Dermis blood vessel endothelial cell (primary cell): ENCODE data around the gene MAP3K14. TPM values are rescaled to one million over a fixed set of nuclear protein-coding genes. Genes with fewer than 3 reads are reported as not detected.
"Not testable (repeated sequence)": the region's sequence is repeated elsewhere in the genome, so short reads cannot be mapped to it uniquely, and the experiment has no call there.

Experiments used
- DNase-seq: peaks from one replicate; pipeline ENCODE4 v3.0.0; 2010
- total RNA-seq: library from RNA; depleted of rRNA; stranded (reverse); fragments of >200 nt; gene quantifications from 2 replicates; pipeline ENCODE4 v1.2.3, GENCODE V29; 2014

MAP3K14 gene
- total RNA-seq: 3.2 and 4.1 TPM in 2 replicates

- peak; percentile 83 for DNase-seq
These were observed at the start of gene MAP3K14 for GRCh38 chr17:45316434-45317110. Gene MAP3K14, minus strand, starts transcription at chr17:45317020. Its CDS starts 26,275 bp downstream, at chr17:45290745.

GRCh38 chr17:45366049-45366448 is 49.2 kb upstream of the MAP3K14 start:
- no peak for DNase-seq

- DNase-seq: peak; percentile 60
These were observed 47.9 kb upstream of the MAP3K14 start for GRCh38 chr17:45364531-45365390.

GRCh38 chr17:45363498-45363897 is 46.7 kb upstream of the MAP3K14 start:
- no peak for DNase-seq

- DNase-seq: no peak
These were observed 45.2 kb upstream of the MAP3K14 start for GRCh38 chr17:45361976-45362375.

GRCh38 chr17:45361451-45361850 is 44.6 kb upstream of the MAP3K14 start:
- no peak for DNase-seq

- no peak for DNase-seq
These were observed 40.7 kb upstream of the MAP3K14 start for GRCh38 chr17:45357364-45357997.

- no peak for DNase-seq
These were observed 38.3 kb upstream of the MAP3K14 start for GRCh38 chr17:45355087-45355486.

- DNase-seq: peak; percentile 39
These were observed 36.2 kb upstream of the MAP3K14 start for GRCh38 chr17:45353043-45353442.

- no peak for DNase-seq
These were observed 35.0 kb upstream of the MAP3K14 start for GRCh38 chr17:45351831-45352230.

GRCh38 chr17:45347444-45347843 is 30.6 kb upstream of the MAP3K14 start:
- DNase-seq: no peak

- no peak for DNase-seq
These were observed 29.6 kb upstream of the MAP3K14 start for GRCh38 chr17:45346216-45347015.

- no peak for DNase-seq
These were observed 28.9 kb upstream of the MAP3K14 start for GRCh38 chr17:45345554-45346215.

GRCh38 chr17:45345246-45345553 is 28.4 kb upstream of the MAP3K14 start:
- no peak for DNase-seq

- DNase-seq: not testable (repeated sequence)
These were observed 27.3 kb upstream of the MAP3K14 start for GRCh38 chr17:45343967-45344664.

GRCh38 chr17:45342871-45343526 is 26.2 kb upstream of the MAP3K14 start:
- no peak for DNase-seq

GRCh38 chr17:45342306-45342705 is 25.5 kb upstream of the MAP3K14 start:
- DNase-seq: no peak

- DNase-seq: peak; percentile 82
These were observed 24.8 kb upstream of the MAP3K14 start for GRCh38 chr17:45341533-45342158.

GRCh38 chr17:45339646-45340605 is 23.1 kb upstream of the MAP3K14 start:
- DNase-seq: no peak
